Measurements from ENCODE around the gene ASPDH. TPM values are rescaled to one million over a fixed set of nuclear protein-coding genes. Genes with fewer than 3 reads are reported as not detected.

Gene ASPDH
- total and polyA plus RNA-seq, 2 donors (not counting 1 experiment from before 2014, with no cell fraction given), result not detected

DNA sequence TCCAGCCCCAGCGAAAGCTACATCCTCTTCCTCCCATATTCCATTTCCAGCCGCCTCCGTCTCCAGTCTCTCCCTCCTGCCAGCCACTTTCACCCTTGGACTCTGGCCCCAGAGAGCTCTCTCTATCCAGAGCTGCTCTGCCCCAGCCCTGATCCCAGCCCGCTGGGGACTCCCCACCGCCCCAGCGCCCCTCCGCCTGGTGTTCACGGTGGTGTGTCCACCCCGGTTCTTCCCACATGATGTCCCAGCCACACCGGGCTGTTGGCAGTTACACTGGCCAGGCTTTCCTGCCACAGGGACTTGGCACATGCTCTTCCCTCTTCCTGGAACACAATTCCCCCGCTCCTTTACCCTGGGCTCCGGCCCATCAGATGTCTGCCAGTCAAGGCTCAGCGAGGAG lies 48.7 kb downstream of the ASPDH start:
- CTCF ChIA-PET, result interaction anchor here (1.3 kb wide), 1 partner anchor 53 kb away, joined by 3 read pairs; no protein-coding TSS in a partner anchor
- 96% methylated on average over 12 of the region's 13 CpGs for WGBS (ENCODE audit: insufficient coverage)
- Histone ChIP-seq H3K9ac (ENCODE audit: low read length) (no peak overlapping the region), H3K9me3 (ENCODE audit: control extremely low read depth in 1 of 3, control insufficient read depth in 2 of 3, insufficient read depth in 1 of 3, low read length in 2 of 3) (no peaks in the 10 kb centered on the region), H3K79me2 (ENCODE audit: control insufficient read depth, insufficient read depth, low read length) (no peaks in the 10 kb centered on the region), H3K27me3 (replicated peaks in 1 of 4; ENCODE audit: control extremely low read depth in 1 of 4, control insufficient read depth in 3 of 4, insufficient read depth in 4 of 4, low read length in 3 of 4) (no peaks in the 10 kb centered on the region), H3K4me3 (ENCODE audit: control extremely low read depth in 1 of 5, extremely low read depth in 1 of 5, insufficient read depth in 1 of 5, low read depth in 2 of 5, low read length in 4 of 5) (no peak overlapping the region), H3K4me2 (replicated peaks; ENCODE audit: low read depth, low read length, poor library complexity, severe bottlenecking) (no peak overlapping the region), H3K4me1 (ENCODE audit: control insufficient read depth in 2 of 2, insufficient read depth in 2 of 2, low read length in 2 of 2) (peaks cover 15 to 16% of the 10 kb centered on the region in 2 donors), H2AFZ (ENCODE audit: insufficient read depth, low read depth, low read length, poor library complexity, severe bottlenecking) (no peak overlapping the region), H4K20me1 (ENCODE audit: control insufficient read depth, insufficient read depth, low read length, poor library complexity, severe bottlenecking) (no peaks in the 10 kb centered on the region), H3K36me3 (replicated peaks in 1 of 2; ENCODE audit: control extremely low read depth in 1 of 2, control insufficient read depth in 1 of 2, extremely low read depth in 1 of 2, insufficient read depth in 2 of 2, low read length in 1 of 2) (no peaks in the 10 kb centered on the region), H3K27ac (ENCODE audit: low read length in 2 of 2) (no peak overlapping the region)
- no peak for ATAC-seq (ENCODE audit: low read depth)
- intact Hi-C loops (cut with micrococcal nuclease), result no loop called here
- Mint-ChIP-seq H3K4me1 (peaks cover 13% of the 10 kb centered on the region), H3K27ac (no peak overlapping the region), H3K4me3 (no peak overlapping the region), H3K9me3 (ENCODE audit: insufficient read depth) (no peaks in the 10 kb centered on the region), H3K27me3 (peaks cover 3% of the 10 kb centered on the region)
- no peak for TF ChIP-seq CTCF (IDR thresholded peaks at IDR 0.05)
- no peak for TF ChIP-seq EZH2 (IDR thresholded peaks at IDR 0.05; ENCODE audit: borderline replicate concordance, insufficient read depth, low read depth, low read length, poor library complexity, severe bottlenecking)
- DNase-seq, result no peak
- POLR2A ChIA-PET, result no interaction called here

GRCh38 chr19:50464348-50464747 lies 49.4 kb downstream of the ASPDH start:
- DNase-seq (no peak), ATAC-seq (ENCODE audit: low read depth) (no peak)
- POLR2A ChIA-PET, result interaction anchor here (0.7 kb wide), 1 partner anchor 52 kb away, joined by 4 read pairs; no protein-coding TSS in a partner anchor
- H3K36me3 ChIP-seq (replicated peaks in 1 of 2; ENCODE audit: control extremely low read depth in 1 of 2, control insufficient read depth in 1 of 2, extremely low read depth in 1 of 2, insufficient read depth in 2 of 2, low read length in 1 of 2), result no peaks in the 10 kb centered on the region
- H3K4me3 ChIP-seq (ENCODE audit: control extremely low read depth in 1 of 5, extremely low read depth in 1 of 5, insufficient read depth in 1 of 5, low read depth in 2 of 5, low read length in 4 of 5), result no peak overlapping the region
- Mint-ChIP-seq H3K4me3 (no peak overlapping the region), H3K27me3 (peaks cover 3% of the 10 kb centered on the region), H3K4me1 (peaks cover 17% of the 10 kb centered on the region), H3K9me3 (ENCODE audit: insufficient read depth) (no peaks in the 10 kb centered on the region), H3K27ac (no peak overlapping the region)
- TF ChIP-seq CTCF (IDR thresholded peaks at IDR 0.05) (no peak), EZH2 (IDR thresholded peaks at IDR 0.05; ENCODE audit: borderline replicate concordance, insufficient read depth, low read depth, low read length, poor library complexity, severe bottlenecking) (no peak)
- H3K27ac ChIP-seq (ENCODE audit: low read length in 2 of 2), result no peak overlapping the region
- CTCF ChIA-PET, result interaction anchor here (0.7 to 1.2 kb wide), 2 partner anchors 52 to 107 kb away, joined by 3 to 5 read pairs; no protein-coding TSS in a partner anchor
- WGBS (ENCODE audit: insufficient coverage), result 95% methylated on average over 18 of the region's 19 CpGs
- H3K4me1 ChIP-seq (ENCODE audit: control insufficient read depth in 2 of 2, insufficient read depth in 2 of 2, low read length in 2 of 2), result peaks cover 21 to 22% of the 10 kb centered on the region in 2 donors
- intact Hi-C loops (cut with micrococcal nuclease), result no loop called here
- H3K9me3 ChIP-seq (ENCODE audit: control extremely low read depth in 1 of 3, control insufficient read depth in 2 of 3, insufficient read depth in 1 of 3, low read length in 2 of 3), result no peaks in the 10 kb centered on the region
- no peaks in the 10 kb centered on the region for H3K79me2 ChIP-seq (ENCODE audit: control insufficient read depth, insufficient read depth, low read length)
- no peaks in the 10 kb centered on the region for H4K20me1 ChIP-seq (ENCODE audit: control insufficient read depth, insufficient read depth, low read length, poor library complexity, severe bottlenecking)
- H2AFZ ChIP-seq (ENCODE audit: insufficient read depth, low read depth, low read length, poor library complexity, severe bottlenecking), result no peak overlapping the region
- H3K4me2 ChIP-seq (replicated peaks; ENCODE audit: low read depth, low read length, poor library complexity, severe bottlenecking), result no peak overlapping the region
- no peak overlapping the region for H3K9ac ChIP-seq (ENCODE audit: low read length)
- H3K27me3 ChIP-seq (replicated peaks in 1 of 4; ENCODE audit: control extremely low read depth in 1 of 4, control insufficient read depth in 3 of 4, insufficient read depth in 4 of 4, low read length in 3 of 4), result no peaks in the 10 kb centered on the region
